Measurements from ENCODE around the gene MFSD1. TPM values are rescaled to one million over a fixed set of nuclear protein-coding genes. Genes with fewer than 3 reads are reported as not detected.

Gene MFSD1
- total RNA-seq, 2 experiments from 2014 or later = 7.2 to 7.6 TPM

- ChIA-PET POLR2A (no interaction called here), CTCF (no interaction called here)
- no peak for ATAC-seq (ENCODE audit: poor library complexity)
- H3K4me3 Mint-ChIP-seq = no peak overlapping the region
- Histone ChIP-seq H3K4me3 (ENCODE audit: low read length) (no peak overlapping the region), H3K9me3 (ENCODE audit: control insufficient read depth in 1 of 2, insufficient read depth in 1 of 2, low read length in 2 of 2) (no peaks in the 10 kb centered on the region), H3K4me1 (ENCODE audit: insufficient read depth, low read length) (no peaks in the 10 kb centered on the region), H3K27me3 (ENCODE audit: control insufficient read depth in 1 of 2, insufficient read depth in 2 of 2, low read length in 2 of 2) (no peaks in the 10 kb centered on the region), H3K36me3 (ENCODE audit: insufficient read depth, low read length) (peaks cover 61% of the 10 kb centered on the region), H3K27ac (ENCODE audit: low read depth in 1 of 2, low read length in 2 of 2) (no peak overlapping the region)
- intact Hi-C loops (cut with DNase I, micrococcal nuclease) = no loop called here
- no peaks in the 10 kb centered on the region for H3K27me3 Mint-ChIP-seq
- no peak overlapping the region for H3K27ac Mint-ChIP-seq
- H3K4me1 Mint-ChIP-seq (ENCODE audit: low read depth) = no peaks in the 10 kb centered on the region
- TF ChIP-seq CTCF (IDR thresholded peaks at IDR 0.05) = no peak
- no peaks in the 10 kb centered on the region for H3K9me3 Mint-ChIP-seq
- peaks cover 83% of the 10 kb centered on the region for H3K36me3 Mint-ChIP-seq (ENCODE audit: low read depth)
- no peak for DNase-seq
Observed at GRCh38 chr3:158821847-158822246, 20.0 kb downstream of the MFSD1 start.

- H3K4me1 Mint-ChIP-seq (ENCODE audit: low read depth) = no peaks in the 10 kb centered on the region
- H3K4me3 Mint-ChIP-seq = no peak overlapping the region
- Histone ChIP-seq H3K27ac (ENCODE audit: low read depth in 1 of 2, low read length in 2 of 2) (no peak overlapping the region), H3K4me1 (ENCODE audit: insufficient read depth, low read length) (no peaks in the 10 kb centered on the region), H3K4me3 (ENCODE audit: low read length) (no peak overlapping the region), H3K27me3 (ENCODE audit: control insufficient read depth in 1 of 2, insufficient read depth in 2 of 2, low read length in 2 of 2) (no peaks in the 10 kb centered on the region), H3K36me3 (ENCODE audit: insufficient read depth, low read length) (peaks cover 69% of the 10 kb centered on the region), H3K9me3 (ENCODE audit: control insufficient read depth in 1 of 2, insufficient read depth in 1 of 2, low read length in 2 of 2) (no peaks in the 10 kb centered on the region)
- no peaks in the 10 kb centered on the region for H3K27me3 Mint-ChIP-seq
- intact Hi-C loops (cut with DNase I, micrococcal nuclease) = no loop called here
- no peaks in the 10 kb centered on the region for H3K9me3 Mint-ChIP-seq
- DNase-seq (no peak), ATAC-seq (ENCODE audit: poor library complexity) (no peak)
- TF ChIP-seq CTCF (IDR thresholded peaks at IDR 0.05) = no peak
- CTCF ChIA-PET = no interaction called here
- POLR2A ChIA-PET = no interaction called here
- H3K27ac Mint-ChIP-seq = no peak overlapping the region
- peaks cover 81% of the 10 kb centered on the region for H3K36me3 Mint-ChIP-seq (ENCODE audit: low read depth)
Observed at GRCh38 chr3:158823426-158823825, 21.6 kb downstream of the MFSD1 start.

- no peak overlapping the region for H3K27ac ChIP-seq (ENCODE audit: low read depth in 1 of 2, low read length in 2 of 2)
- no peaks in the 10 kb centered on the region for H3K27me3 Mint-ChIP-seq
- H3K4me3 ChIP-seq (ENCODE audit: low read length) = no peak overlapping the region
- intact Hi-C loops (cut with DNase I, micrococcal nuclease) = no loop called here
- ChIA-PET CTCF (no interaction called here), POLR2A (no interaction called here)
- H3K36me3 ChIP-seq (ENCODE audit: insufficient read depth, low read length) = peaks cover 59% of the 10 kb centered on the region
- no peak overlapping the region for H3K27ac Mint-ChIP-seq
- H3K9me3 ChIP-seq (ENCODE audit: control insufficient read depth in 1 of 2, insufficient read depth in 1 of 2, low read length in 2 of 2) = no peaks in the 10 kb centered on the region
- H3K4me3 Mint-ChIP-seq = no peak overlapping the region
- H3K27me3 ChIP-seq (ENCODE audit: control insufficient read depth in 1 of 2, insufficient read depth in 2 of 2, low read length in 2 of 2) = no peaks in the 10 kb centered on the region
- TF ChIP-seq CTCF (IDR thresholded peaks at IDR 0.05) = no peak
- no peak for ATAC-seq (ENCODE audit: poor library complexity)
- no peak for DNase-seq
- no peaks in the 10 kb centered on the region for H3K9me3 Mint-ChIP-seq
- H3K36me3 Mint-ChIP-seq (ENCODE audit: low read depth) = peaks cover 73% of the 10 kb centered on the region
- H3K4me1 ChIP-seq (ENCODE audit: insufficient read depth, low read length) = no peaks in the 10 kb centered on the region
- H3K4me1 Mint-ChIP-seq (ENCODE audit: low read depth) = no peaks in the 10 kb centered on the region
Observed at GRCh38 chr3:158827773-158828172, 25.9 kb downstream of the MFSD1 start.

Data from CD4-positive, alpha-beta T cell (primary cell).